Coronary artery (tissue), 2 donors: ENCODE measurements around the gene DYNAP.

Experiments used
- DNase-seq: peaks from one replicate; pipeline ENCODE4 v3.0.0-alpha.2; 2017; ENCODE audit warnings: low spot score
- H3K27ac ChIP-seq, 2 donors: fragments of 200-600 bp; sonication (generic); one replicate each; pipeline ENCODE4 v1.5.1; 2016 to 2019
- H3K4me3 ChIP-seq: fragments of 200-600 bp; sonication (generic); 2 replicates; pipeline ENCODE4 v1.5.1; 2016; ENCODE audit warnings: mild to moderate bottlenecking, moderate library complexity
- TF ChIP-seq, protein P1 (sequence below): fragments of 200-600 bp; sonication (generic); IDR thresholded peaks from one replicate; pipeline ENCODE4 v1.5.1; 2019; ENCODE audit warnings: antibody characterized with exemption

The DYNAP gene

DNA sequence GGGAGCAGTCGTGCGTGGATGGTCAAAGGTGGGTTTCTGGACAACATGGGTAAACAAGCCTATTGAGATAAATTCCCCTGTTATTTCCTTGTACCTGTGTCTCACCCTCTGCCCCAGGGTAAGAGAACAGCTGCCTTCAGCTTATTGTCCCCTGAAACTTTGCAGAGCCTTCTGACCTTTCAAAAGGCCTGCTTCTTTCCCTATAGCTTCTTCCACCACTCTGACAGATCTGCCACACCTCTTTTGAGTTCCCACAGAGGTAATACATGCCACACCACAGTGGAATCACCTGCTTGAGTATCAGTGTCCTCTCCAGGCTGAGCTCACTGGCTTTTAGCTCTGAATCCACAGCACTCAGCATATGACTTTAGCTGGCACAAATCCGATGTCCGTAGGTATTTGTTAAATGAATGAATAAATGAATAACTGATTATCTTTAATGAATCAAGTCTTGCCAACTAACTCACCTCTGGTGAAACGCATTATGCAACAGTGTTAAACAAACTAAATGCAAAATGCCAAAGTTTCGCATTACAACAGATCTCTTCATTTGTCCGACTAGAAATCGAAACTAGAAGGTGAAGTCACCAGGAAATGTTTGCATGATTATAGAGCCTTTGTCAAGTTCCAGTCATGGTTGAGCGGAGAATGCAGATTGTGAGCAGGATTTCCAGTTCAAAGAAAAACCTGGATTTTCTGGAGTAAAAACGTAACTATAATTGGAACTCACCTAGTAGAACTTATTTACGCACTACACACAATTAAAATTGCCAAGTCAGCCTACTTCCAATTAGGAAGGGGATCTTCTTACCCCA, 16.4 kb downstream of the DYNAP start:
- DNase-seq, result no peak
- Histone ChIP-seq H3K4me3 (no peak overlapping the region), H3K27ac (no peak overlapping the region)
- TF ChIP-seq, protein P1, sequence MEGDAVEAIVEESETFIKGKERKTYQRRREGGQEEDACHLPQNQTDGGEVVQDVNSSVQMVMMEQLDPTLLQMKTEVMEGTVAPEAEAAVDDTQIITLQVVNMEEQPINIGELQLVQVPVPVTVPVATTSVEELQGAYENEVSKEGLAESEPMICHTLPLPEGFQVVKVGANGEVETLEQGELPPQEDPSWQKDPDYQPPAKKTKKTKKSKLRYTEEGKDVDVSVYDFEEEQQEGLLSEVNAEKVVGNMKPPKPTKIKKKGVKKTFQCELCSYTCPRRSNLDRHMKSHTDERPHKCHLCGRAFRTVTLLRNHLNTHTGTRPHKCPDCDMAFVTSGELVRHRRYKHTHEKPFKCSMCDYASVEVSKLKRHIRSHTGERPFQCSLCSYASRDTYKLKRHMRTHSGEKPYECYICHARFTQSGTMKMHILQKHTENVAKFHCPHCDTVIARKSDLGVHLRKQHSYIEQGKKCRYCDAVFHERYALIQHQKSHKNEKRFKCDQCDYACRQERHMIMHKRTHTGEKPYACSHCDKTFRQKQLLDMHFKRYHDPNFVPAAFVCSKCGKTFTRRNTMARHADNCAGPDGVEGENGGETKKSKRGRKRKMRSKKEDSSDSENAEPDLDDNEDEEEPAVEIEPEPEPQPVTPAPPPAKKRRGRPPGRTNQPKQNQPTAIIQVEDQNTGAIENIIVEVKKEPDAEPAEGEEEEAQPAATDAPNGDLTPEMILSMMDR, result no peak

DNA sequence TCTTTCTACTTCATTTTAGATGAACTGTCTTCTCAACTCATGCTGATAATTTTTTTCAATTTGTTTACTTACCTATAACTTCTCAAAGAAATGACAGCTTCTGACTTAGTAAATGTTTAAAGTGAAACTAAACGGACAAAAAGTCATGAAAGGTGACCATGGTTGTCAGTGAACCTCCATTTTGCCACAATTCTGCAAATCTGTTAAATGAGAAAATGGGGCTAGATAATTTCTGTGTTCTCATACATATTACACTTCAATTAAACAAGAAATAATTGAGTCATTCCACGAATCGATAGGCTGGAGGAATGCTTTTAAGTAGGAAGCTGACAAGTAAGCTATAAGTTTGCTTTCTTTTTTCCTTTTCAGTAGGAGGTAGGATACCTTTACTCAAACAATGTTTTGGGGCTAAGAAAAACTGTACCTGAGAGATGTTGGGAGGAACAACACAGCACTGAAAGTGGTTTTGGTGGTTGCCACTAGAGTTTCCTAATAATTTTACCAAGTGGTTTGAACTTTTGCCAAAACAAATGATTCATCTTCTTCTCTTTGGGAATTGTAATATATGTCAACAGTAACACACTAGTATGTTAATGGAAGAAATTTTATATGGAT, 17.1 kb downstream of the DYNAP start:
- DNase-seq, result no peak
- Histone ChIP-seq H3K27ac (no peak overlapping the region), H3K4me3 (no peak overlapping the region)

DNA sequence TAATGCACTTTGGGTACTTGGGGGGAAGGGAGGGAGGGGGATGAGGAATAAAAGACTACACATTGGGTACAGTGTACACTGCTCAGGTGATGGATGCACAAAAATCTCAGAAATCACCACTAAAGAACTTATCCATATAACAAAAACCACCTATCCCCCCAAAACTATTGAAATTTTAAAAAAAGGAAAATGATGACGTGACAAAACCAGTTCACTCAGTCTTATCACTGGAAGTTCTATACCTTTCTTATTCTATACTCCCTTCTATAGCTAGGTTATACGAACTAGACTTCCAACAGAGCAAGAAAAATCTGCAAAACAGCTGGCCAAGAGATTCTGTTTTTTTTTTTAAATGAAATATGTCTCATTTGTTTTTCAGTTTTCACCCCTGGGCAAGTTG, 20.8 kb downstream of the DYNAP start:
- Histone ChIP-seq H3K4me3 (no peak overlapping the region), H3K27ac (no peak overlapping the region)
- TF ChIP-seq, protein P1, result no peak
- no peak for DNase-seq

More for the DNA sequence above, 17.1 kb downstream of the DYNAP start:
- TF ChIP-seq, protein P1, result no peak

DNA sequence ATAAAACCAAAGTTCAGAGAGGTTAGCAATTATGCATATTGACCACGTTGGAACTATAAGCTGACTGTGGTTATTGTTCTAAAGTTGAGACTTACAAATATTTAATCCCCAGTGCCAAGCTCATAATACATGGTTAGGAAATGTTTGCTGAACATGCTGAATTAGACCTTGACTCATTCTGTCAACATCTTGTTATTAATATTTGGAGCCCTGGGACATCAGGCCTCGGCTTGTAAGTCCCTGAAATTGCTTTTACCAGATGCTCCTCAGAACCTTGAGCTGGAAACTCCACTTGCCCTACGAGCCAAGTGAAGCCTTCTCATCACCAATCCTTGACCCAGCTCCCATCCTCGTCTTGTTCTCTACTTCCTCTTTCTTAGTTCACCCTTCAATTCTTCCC, 21.2 kb downstream of the DYNAP start:
- no peak for DNase-seq
- Histone ChIP-seq H3K4me3 (no peak overlapping the region), H3K27ac (no peak overlapping the region)
- TF ChIP-seq, protein P1, result no peak

DNA sequence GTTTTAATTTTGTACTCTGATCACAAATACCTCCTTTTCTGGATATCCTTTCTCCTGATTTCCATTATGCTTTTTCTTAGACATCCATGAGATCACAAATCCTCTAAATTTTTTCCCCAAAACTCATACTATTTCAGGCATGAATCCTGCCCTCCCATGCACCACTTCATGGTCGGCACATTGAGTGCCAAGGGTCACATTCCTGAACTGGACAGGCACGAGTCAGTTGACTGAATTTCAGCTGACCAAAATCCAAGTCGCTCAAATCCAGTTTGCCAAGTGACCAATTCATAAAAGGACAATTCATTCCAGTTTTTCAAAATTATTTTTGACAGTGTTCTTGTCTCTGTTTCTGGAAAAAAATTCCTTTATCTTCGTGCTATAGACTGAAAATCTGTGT, 22.1 kb downstream of the DYNAP start:
- DNase-seq, result no peak
- no peak overlapping the region for H3K4me3 ChIP-seq
- TF ChIP-seq, protein P1, result no peak
- no peak overlapping the region for H3K27ac ChIP-seq

DNA sequence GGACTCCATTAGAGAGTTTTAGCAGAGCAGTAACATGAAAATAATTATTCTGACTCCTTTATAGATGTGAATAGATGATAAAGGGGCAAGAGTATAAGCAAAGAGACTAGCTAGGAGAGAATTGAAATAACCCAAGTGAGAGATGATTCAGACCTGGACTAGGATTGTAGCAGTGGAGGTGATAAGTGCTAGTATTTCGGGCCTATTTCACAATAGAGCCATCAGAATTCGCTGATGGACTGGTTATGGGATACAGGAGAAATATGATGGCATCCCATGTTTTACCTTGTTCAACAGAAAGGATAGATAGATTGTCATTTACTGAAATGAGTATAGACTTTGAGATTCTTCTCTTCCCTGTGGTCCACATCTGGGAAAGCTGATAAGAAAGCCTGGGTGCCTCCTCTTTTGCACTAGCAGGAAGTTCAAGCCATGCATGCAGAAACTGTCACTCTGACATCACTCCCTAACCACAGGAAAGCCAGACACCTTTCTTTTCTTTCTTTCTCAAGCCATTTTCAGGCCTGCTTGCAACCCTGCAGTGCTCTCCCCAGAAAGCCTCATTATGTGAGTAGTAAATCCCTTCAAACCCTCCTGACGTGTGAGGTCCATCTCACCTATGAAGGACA, 25.3 kb downstream of the DYNAP start:
- TF ChIP-seq, protein P1, result no peak
- no peak for DNase-seq
- no peak overlapping the region for H3K4me3 ChIP-seq
- no peak overlapping the region for H3K27ac ChIP-seq
